HK-2 (cell line): ENCODE data around the gene CYP2C19.
"Not testable (repeated sequence)": the region's sequence is repeated elsewhere in the genome, so short reads cannot be mapped to it uniquely, and the experiment has no call there.

Experiments
- DNase-seq: peaks from one replicate; pipeline ENCODE4 v3.0.0-alpha.2; 2018; ENCODE audit not compliant: unreplicated experiment

CYP2C19 gene

DNA sequence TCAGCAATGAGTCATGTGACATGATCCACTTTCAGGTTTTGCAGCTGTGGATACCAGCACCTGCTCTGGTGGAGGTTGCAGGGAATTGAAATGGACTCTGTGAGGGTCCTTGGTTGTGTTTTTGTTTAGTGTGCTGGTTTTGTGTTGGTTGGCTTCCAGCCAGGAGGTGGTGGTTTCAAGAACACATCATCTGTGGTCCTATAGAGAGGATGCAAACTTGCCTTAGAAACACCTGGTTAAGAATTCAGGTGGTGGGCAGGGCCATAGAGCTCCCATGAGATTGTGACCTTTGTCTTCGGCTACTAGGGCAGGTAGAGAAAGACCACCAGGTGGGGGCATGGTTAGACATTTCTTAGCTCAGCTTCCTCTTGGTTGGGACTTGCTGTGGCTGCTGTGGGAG is 116.7 kb downstream of the CYP2C19 start:
- no peak for DNase-seq

DNA sequence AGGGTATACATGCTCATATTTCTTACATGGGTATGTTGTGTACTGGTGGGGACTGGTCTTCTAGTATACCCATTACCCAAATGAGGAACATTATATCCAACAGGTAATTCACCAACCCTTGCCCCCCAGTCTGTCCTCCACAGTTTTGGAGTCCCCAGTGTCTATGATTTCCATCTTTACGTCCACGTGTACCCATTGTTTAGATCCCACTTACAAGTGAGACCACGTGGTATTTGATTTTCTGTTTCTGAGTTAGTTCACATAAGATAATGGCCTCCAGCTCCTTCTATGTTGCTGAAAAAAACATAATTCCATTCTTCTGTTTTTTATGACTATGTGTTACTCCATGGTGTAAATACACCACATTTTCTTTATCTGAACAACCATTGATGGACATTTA is 126.6 kb downstream of the CYP2C19 start:
- DNase-seq: no peak

DNA sequence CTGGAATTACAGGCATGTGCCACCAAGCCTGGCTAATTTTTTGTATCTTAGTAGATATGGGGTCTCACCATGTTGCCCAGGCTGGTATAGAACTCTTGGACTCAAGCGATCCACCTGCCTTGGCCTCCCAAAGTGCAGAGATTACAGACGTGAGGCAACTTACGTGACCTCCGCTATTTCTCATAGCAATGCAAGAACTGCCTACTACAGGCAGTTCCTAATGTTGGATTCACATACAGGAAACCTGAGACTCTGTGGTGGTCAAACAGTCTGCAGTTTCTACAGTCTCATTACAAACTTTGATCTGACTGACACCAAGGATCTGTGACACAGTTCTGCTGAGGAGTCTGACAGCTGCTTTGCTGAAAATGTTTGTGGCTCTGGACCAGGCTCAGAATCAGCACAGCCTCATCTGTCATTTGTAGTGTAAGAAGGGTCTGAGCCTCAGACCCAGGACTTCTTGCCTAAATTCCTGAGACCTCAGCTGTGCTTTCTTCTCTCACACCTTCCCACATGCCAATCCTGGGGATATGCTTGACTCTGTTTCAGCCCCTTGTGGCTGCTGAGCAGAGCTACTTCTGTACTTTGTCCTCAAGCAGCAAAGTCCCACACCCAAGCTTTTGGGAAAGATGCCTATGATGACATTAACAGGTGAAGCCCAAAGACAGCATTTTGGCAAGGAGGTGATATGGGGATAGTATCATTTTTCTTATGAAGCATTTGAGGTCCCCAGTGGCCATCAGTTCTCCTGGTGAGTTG is 128.0 kb downstream of the CYP2C19 start:
- DNase-seq: no peak

DNA sequence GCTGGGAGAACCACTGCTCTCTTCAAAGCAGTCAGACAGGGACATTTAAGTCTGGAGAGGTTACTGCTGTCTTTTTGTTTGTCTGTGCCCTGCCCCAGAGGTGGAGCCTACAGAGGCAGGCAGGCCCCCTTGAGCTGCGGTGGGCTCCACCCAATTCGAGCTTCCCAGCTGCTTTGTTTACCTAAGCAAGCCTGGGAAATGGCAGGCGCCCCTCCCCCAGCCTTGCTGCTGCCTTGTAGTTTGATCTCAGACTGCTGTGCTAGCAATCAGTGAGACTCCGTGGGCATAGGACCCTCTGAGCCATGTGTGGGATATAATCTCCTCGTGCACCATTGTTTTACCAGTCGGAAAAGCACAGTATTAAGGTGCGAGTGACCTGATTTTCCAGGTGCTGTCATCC is 135.9 kb downstream of the CYP2C19 start:
- DNase-seq: not testable (repeated sequence)

DNA sequence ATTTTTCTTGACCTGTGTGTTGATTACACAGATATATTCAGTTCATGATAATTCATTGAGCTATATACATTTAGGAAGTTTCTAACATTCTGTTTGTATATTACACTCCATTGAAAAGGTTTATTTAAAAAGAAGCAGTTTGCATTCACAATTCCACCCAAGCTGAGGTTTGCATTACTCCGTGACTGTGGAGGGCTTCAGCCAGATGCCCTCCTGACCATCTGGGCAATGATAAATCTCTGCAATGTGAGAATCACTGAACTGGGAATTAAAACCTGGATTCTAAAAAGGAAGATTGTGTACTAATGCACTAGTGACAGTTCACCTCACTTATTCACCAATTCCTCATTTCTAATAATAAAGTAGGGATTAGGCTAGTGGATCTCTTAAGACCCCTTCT is 139.6 kb downstream of the CYP2C19 start:
- DNase-seq: no peak

DNA sequence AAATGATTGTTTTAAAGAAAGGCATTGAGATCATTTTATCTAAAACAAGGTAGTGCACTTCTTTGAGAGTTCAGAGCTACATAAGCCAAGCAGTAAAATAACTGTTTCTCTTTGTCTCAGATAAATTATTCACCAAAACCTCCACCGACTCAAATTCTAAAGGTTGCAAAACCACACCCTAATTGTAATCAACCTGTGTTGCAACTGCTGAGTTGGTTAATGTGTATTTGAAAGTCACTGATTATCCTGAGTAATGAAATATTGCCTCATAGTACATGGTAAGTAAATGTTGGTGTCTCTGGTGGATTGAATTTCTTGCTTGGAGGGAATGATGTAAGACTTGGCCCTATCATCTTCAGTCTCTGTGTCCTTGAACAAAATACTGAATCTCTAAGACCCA is 140.1 kb downstream of the CYP2C19 start:
- no peak for DNase-seq
